GM13977 (cell line): ENCODE data around the gene DKK1.

Source experiments
- DNase-seq: peaks from one replicate; pipeline ENCODE4 v3.0.0; 2012; ENCODE audit warnings: low spot score
- CTCF ChIP-seq: IDR thresholded peaks from 2 replicates; pipeline ENCODE4 v1.5.1; 2012; ENCODE audit warnings: mild to moderate bottlenecking, control low read depth; ENCODE audit not compliant: insufficient read depth; ENCODE audit errors: extremely low read depth, missing control alignments
- in situ Hi-C: fragments of 300-500 bp; cut with MboI; formaldehyde crosslinking; loops from one replicate; pipeline ENCODE4 v1.12.0; 2022; ENCODE audit warnings: low sequenced_read_pairs, low pct_unique_long_range_greater_than_20kb, mixed read lengths, inconsistent platforms; ENCODE audit not compliant: unreplicated experiment

DKK1 gene

GRCh38 chr10:52326382-52326781 is 12.3 kb downstream of the DKK1 start:
- no peak for TF ChIP-seq CTCF
- in situ Hi-C loops: no loop called here
- DNase-seq: no peak

GRCh38 chr10:52331638-52332364 is 17.7 kb downstream of the DKK1 start:
- TF ChIP-seq CTCF: no peak
- no peak for DNase-seq
- in situ Hi-C loops: no loop called here

GRCh38 chr10:52332815-52333214 is 18.7 kb downstream of the DKK1 start:
- DNase-seq: no peak
- no peak for TF ChIP-seq CTCF
- in situ Hi-C loops: no loop called here

GRCh38 chr10:52334595-52334994 is 20.5 kb downstream of the DKK1 start:
- in situ Hi-C loops: no loop called here
- no peak for TF ChIP-seq CTCF
- no peak for DNase-seq

GRCh38 chr10:52335665-52336064 is 21.6 kb downstream of the DKK1 start:
- in situ Hi-C loops: no loop called here
- no peak for TF ChIP-seq CTCF
- DNase-seq: no peak

- TF ChIP-seq CTCF: no peak
- no peak for DNase-seq
- in situ Hi-C loops: no loop called here
Observed at GRCh38 chr10:52337225-52337624, 23.1 kb downstream of the DKK1 start.
